Progenitor cell of endocrine pancreas (in vitro differentiated cells): Measurements from ENCODE around the gene STPG4. TPM values are rescaled to one million over a fixed set of nuclear protein-coding genes. Genes with fewer than 3 reads are reported as not detected.
"Not testable (repeated sequence)": the region's sequence is repeated elsewhere in the genome, so short reads cannot be mapped to it uniquely, and the experiment has no call there.

Experiments used
- DNase-seq: peaks from one replicate; pipeline ENCODE4 v3.0.0; 2021; ENCODE audit warnings: low spot score; ENCODE audit not compliant: unreplicated experiment
- H3K27ac Mint-ChIP-seq: 2 replicates; pipeline ENCODE4 v1.8.0; 2021; ENCODE audit warnings: mild to moderate bottlenecking, moderate library complexity, mixed read lengths
- H3K27me3 Mint-ChIP-seq: 2 replicates; pipeline ENCODE4 v1.8.0; 2021; ENCODE audit warnings: mixed read lengths
- H3K36me3 Mint-ChIP-seq: 2 replicates; pipeline ENCODE4 v1.8.0; 2022; ENCODE audit warnings: mixed read lengths; ENCODE audit not compliant: insufficient read depth
- H3K4me1 Mint-ChIP-seq: 2 replicates; pipeline ENCODE4 v1.8.0; 2021; ENCODE audit warnings: low read depth, mixed read lengths
- H3K4me3 Mint-ChIP-seq: 2 replicates; pipeline ENCODE4 v1.8.0; 2021; ENCODE audit warnings: low read depth, mild to moderate bottlenecking, moderate library complexity, mixed read lengths
- H3K9me3 Mint-ChIP-seq: 2 replicates; pipeline ENCODE4 v1.8.0; 2021; ENCODE audit warnings: low read depth, mixed read lengths
- CTCF ChIP-seq: fragments of 200-600 bp; sonication (generic); IDR thresholded peaks from one replicate; pipeline ENCODE4 v1.5.0; 2021; ENCODE audit warnings: antibody characterized with exemption, mild to moderate bottlenecking; ENCODE audit not compliant: unreplicated experiment
- total RNA-seq: library from RNA; stranded (reverse); gene quantifications from 2 replicates; pipeline ENCODE4 v1.2.1, GENCODE V29; 2021

STPG4 gene
- total RNA-seq, 1 donor from 2014 or later, result 0.34 TPM

- Mint-ChIP-seq H3K36me3 (peaks cover 4% of the 10 kb centered on the region), H3K4me3 (no peak overlapping the region), H3K4me1 (no peaks in the 10 kb centered on the region), H3K27me3 (no peaks in the 10 kb centered on the region), H3K9me3 (peaks cover 14% of the 10 kb centered on the region), H3K27ac (no peak overlapping the region)
- TF ChIP-seq CTCF, result no peak
- no peak for DNase-seq
Observed at GRCh38 chr2:47129191-47129706, 25.9 kb downstream of the STPG4 start.

GRCh38 chr2:47128705-47129104 is 26.4 kb downstream of the STPG4 start:
- H3K9me3 Mint-ChIP-seq, result peaks cover 12% of the 10 kb centered on the region
- DNase-seq, result no peak
- peak overlapping the region; percentile 18 for H3K27ac Mint-ChIP-seq
- H3K27me3 Mint-ChIP-seq, result no peaks in the 10 kb centered on the region
- no peak for TF ChIP-seq CTCF
- no peaks in the 10 kb centered on the region for H3K4me1 Mint-ChIP-seq
- peaks cover 4% of the 10 kb centered on the region for H3K36me3 Mint-ChIP-seq
- H3K4me3 Mint-ChIP-seq, result no peak overlapping the region

- no peak overlapping the region for H3K27ac Mint-ChIP-seq
- no peaks in the 10 kb centered on the region for H3K4me1 Mint-ChIP-seq
- H3K9me3 Mint-ChIP-seq, result peaks cover 12% of the 10 kb centered on the region
- no peak overlapping the region for H3K4me3 Mint-ChIP-seq
- H3K27me3 Mint-ChIP-seq, result no peaks in the 10 kb centered on the region
- peaks cover 4% of the 10 kb centered on the region for H3K36me3 Mint-ChIP-seq
- DNase-seq, result no peak
- TF ChIP-seq CTCF, result no peak
Observed at GRCh38 chr2:47127862-47128543, 27.1 kb downstream of the STPG4 start.

- DNase-seq, result no peak
- H3K4me1 Mint-ChIP-seq, result no peaks in the 10 kb centered on the region
- H3K4me3 Mint-ChIP-seq, result no peak overlapping the region
- H3K27ac Mint-ChIP-seq, result no peak overlapping the region
- no peak for TF ChIP-seq CTCF
- no peaks in the 10 kb centered on the region for H3K27me3 Mint-ChIP-seq
- peaks cover 12% of the 10 kb centered on the region for H3K9me3 Mint-ChIP-seq
- H3K36me3 Mint-ChIP-seq, result peaks cover 4% of the 10 kb centered on the region
Observed at GRCh38 chr2:47126783-47127182, 28.3 kb downstream of the STPG4 start.

GRCh38 chr2:47124740-47125139 is 30.4 kb downstream of the STPG4 start:
- not testable (repeated sequence) for DNase-seq, H3K4me3 Mint-ChIP-seq, H3K27me3 Mint-ChIP-seq, H3K36me3 Mint-ChIP-seq, H3K27ac Mint-ChIP-seq, H3K4me1 Mint-ChIP-seq
- peaks cover 12% of the 10 kb centered on the region for H3K9me3 Mint-ChIP-seq

GRCh38 chr2:47120424-47120823 is 34.7 kb downstream of the STPG4 start:
- not testable (repeated sequence) for H3K9me3 Mint-ChIP-seq, H3K4me1 Mint-ChIP-seq, H3K4me3 Mint-ChIP-seq, H3K36me3 Mint-ChIP-seq, H3K27ac Mint-ChIP-seq, H3K27me3 Mint-ChIP-seq, DNase-seq
